Thoracic aorta (tissue), 2 donors: ENCODE data around the gene SCAANT1. TPM values are rescaled to one million over a fixed set of nuclear protein-coding genes. Genes with fewer than 3 reads are reported as not detected.

Experiments used
- ATAC-seq: fragments of 150-250 bp; one replicate; pipeline ENCODE4 v1.8.0; 2017; ENCODE audit warnings: low read depth; ENCODE audit not compliant: insufficient number of reproducible peaks, low FRiP score
- DNase-seq: peaks from one replicate; pipeline ENCODE4 v3.0.0-alpha.2; 2020; ENCODE audit warnings: low spot score
- H3K27ac ChIP-seq, 2 donors: fragments of 200-600 bp; sonication (generic); 1 replicate in 1 of 2; 2 replicates in 1 of 2; pipeline ENCODE4 v1.5.1; 2016; ENCODE audit warnings: mild to moderate bottlenecking in 2 of 2, moderate library complexity in 2 of 2
- H3K27me3 ChIP-seq: fragments of 200-600 bp; sonication (generic); replicated peaks from 2 replicates; pipeline ENCODE4 v1.6.0; 2016; ENCODE audit warnings: mild to moderate bottlenecking; ENCODE audit not compliant: insufficient read depth
- H3K36me3 ChIP-seq: fragments of 200-600 bp; sonication (generic); one replicate; pipeline ENCODE4 v1.5.1; 2016
- H3K4me1 ChIP-seq, 2 donors: fragments of 200-600 bp; sonication (generic); 1 replicate in 1 of 2; 2 replicates in 1 of 2; pipeline versions ENCODE4 v1.5.1 to v1.6.0; 2016; ENCODE audit warnings: low read depth in 2 of 2, mild to moderate bottlenecking in 1 of 2; ENCODE audit not compliant: control insufficient read depth in 1 of 2
- H3K4me3 ChIP-seq: fragments of 200-600 bp; sonication (generic); 2 replicates; pipeline ENCODE4 v1.5.1; 2016; ENCODE audit warnings: mild to moderate bottlenecking
- H3K9me3 ChIP-seq: fragments of 200-600 bp; sonication (generic); 2 replicates; pipeline ENCODE4 v1.5.1; 2016
- total RNA-seq, 2 donors: library from RNA; depleted of rRNA; stranded (reverse); fragments of >200 nt; gene quantifications; one replicate each; pipeline versions ENCODE4 v1.1.0 to v1.2.3, GENCODE V29; 2016
- TF ChIP-seq, protein P1 (sequence below): fragments of 200-600 bp; sonication (generic); IDR thresholded peaks from one replicate; pipeline ENCODE4 v1.5.1; 2019; ENCODE audit warnings: antibody characterized with exemption

SCAANT1 gene
- total RNA-seq, 2 donors from 2014 or later: not detected

DNA sequence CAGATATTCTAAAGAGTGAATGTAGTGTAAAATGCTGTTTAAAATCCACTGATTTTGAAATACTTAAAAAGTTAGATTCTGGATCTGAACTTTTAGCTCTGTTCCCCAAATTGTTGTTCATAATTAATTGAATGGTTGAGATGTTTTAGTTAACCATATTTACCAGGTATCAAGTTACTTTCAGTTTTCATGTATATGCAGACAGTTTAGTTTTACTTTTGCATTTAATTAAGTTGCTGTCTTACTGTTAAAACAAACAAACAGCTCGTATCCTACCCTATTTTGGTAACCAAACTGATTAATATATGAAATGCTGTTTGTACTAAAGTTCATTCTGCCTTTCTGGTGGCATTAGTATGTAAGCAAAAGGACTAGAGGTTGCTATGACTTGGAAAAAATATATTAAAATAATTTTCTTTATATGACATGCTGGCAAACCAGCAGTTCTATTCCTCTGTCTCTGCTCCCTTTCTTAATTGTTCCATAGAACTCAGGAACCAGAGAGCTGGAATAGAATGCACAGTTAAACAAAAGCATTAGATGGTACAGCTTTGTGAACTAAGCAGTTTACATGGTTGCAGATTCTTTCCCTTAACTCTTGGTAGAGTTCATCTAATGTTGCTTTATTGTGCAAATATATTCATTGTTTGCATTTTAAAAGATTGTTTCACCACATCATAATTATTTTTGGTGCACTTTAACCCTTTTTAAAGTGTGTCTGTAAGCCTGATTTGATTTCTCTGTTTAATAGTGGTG lies 39.5 kb upstream of the SCAANT1 start:
- TF ChIP-seq, protein P1, sequence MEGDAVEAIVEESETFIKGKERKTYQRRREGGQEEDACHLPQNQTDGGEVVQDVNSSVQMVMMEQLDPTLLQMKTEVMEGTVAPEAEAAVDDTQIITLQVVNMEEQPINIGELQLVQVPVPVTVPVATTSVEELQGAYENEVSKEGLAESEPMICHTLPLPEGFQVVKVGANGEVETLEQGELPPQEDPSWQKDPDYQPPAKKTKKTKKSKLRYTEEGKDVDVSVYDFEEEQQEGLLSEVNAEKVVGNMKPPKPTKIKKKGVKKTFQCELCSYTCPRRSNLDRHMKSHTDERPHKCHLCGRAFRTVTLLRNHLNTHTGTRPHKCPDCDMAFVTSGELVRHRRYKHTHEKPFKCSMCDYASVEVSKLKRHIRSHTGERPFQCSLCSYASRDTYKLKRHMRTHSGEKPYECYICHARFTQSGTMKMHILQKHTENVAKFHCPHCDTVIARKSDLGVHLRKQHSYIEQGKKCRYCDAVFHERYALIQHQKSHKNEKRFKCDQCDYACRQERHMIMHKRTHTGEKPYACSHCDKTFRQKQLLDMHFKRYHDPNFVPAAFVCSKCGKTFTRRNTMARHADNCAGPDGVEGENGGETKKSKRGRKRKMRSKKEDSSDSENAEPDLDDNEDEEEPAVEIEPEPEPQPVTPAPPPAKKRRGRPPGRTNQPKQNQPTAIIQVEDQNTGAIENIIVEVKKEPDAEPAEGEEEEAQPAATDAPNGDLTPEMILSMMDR: no peak
- Histone ChIP-seq H3K36me3 (peaks cover 5% of the 10 kb centered on the region), H3K4me1 (peaks cover 4 to 16% of the 10 kb centered on the region in 2 donors), H3K27me3 (no peaks in the 10 kb centered on the region), H3K4me3 (no peak overlapping the region), H3K27ac (no peak overlapping the region), H3K9me3 (no peaks in the 10 kb centered on the region)
- DNase-seq (no peak), ATAC-seq (no peak)

DNA sequence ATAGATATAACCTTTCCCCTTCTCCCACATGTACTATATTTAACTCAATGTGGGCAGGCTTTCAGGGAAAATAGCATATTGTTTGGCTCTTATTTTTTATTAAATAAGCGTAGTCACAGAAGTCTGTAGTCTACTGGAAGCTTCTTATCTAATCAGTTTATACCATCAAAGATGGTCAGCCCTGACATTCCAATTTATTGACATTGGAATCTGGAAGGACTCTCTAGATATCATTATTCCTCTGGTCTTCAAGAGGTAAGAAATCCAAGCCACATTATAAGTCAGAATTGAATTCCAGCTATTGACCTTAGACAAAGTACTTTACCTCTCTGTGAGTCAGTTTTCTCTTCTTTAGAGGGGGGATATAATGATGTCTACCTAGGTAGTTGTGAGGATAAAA lies 38.5 kb upstream of the SCAANT1 start:
- no peak for ATAC-seq
- peaks cover 4 to 16% of the 10 kb centered on the region in 2 donors for H3K4me1 ChIP-seq
- H3K36me3 ChIP-seq: peaks cover 5% of the 10 kb centered on the region
- no peaks in the 10 kb centered on the region for H3K27me3 ChIP-seq
- H3K27ac ChIP-seq: no peak overlapping the region
- H3K9me3 ChIP-seq: no peaks in the 10 kb centered on the region
- H3K4me3 ChIP-seq: no peak overlapping the region
- no peak for DNase-seq
- TF ChIP-seq, protein P1: no peak

DNA sequence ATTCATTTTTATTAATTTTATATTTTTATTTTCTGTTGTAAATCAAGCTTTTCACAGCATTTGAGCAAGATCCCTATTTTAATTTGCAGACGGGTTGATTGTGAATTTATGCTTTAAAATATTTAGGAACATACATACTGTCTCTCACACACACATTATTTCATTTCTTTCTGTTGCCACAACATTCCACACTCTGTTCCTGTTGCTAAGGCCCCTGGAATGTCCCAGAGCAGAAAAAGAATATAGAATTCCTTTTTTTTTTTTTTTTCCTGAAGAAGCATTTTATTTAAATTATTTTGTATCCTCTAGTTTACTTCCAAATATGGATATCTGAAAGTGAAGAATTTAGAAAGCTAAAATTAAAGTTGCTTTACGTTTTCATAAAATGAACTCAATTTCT lies 36.8 kb upstream of the SCAANT1 start:
- H3K4me1 ChIP-seq: peaks cover 4 to 20% of the 10 kb centered on the region in 2 donors
- peaks cover 3% of the 10 kb centered on the region for H3K36me3 ChIP-seq
- H3K27ac ChIP-seq: no peak overlapping the region
- no peaks in the 10 kb centered on the region for H3K9me3 ChIP-seq
- no peaks in the 10 kb centered on the region for H3K27me3 ChIP-seq
- H3K4me3 ChIP-seq: no peak overlapping the region
- ATAC-seq (no peak), DNase-seq (no peak)
- TF ChIP-seq, protein P1: no peak

DNA sequence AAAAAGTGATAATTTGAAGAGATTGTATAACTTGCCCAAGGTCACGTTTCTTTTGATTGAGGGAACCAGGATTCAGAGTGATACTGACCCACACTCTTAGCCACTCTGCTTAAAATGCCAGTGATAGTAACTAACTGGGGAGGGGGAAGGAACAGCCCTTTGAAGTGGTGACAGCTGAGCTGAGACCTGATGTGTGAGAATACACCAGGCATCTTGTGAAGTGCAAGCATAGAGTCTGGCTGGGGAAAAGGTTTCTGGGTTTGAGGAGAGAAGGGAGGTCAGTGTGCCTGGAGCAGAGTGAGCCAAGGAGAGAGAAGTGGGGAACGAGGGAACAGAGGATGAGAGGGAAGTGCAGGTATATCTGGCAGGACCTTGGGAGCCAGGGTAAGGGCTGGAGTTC lies 35.4 kb upstream of the SCAANT1 start:
- ATAC-seq (no peak), DNase-seq (no peak)
- Histone ChIP-seq H3K4me1 (peaks cover 4 to 20% of the 10 kb centered on the region in 2 donors), H3K4me3 (no peak overlapping the region), H3K27ac (no peak overlapping the region), H3K36me3 (no peaks in the 10 kb centered on the region), H3K27me3 (no peaks in the 10 kb centered on the region), H3K9me3 (no peaks in the 10 kb centered on the region)
- TF ChIP-seq, protein P1: no peak

DNA sequence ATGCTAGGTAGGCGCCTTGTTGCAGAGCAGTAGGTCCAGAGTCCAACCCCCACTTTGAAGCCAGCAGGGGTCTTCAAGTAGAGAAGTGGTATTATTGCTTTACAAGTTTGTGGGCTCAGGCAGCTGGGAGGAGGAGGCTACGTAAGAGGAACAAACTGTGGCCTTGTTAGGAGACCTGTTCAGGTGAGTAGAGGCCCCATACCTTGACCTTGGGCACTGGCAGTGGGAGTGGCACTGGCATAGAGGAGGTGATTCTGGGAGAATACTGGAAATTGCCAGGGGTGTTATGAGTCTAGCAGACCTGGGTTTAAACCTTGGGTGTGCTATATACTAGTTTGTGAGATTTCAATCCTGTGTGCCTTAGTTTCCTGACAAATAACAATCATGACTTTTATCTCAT lies 34.6 kb upstream of the SCAANT1 start:
- Histone ChIP-seq H3K4me1 (peaks cover 4 to 20% of the 10 kb centered on the region in 2 donors), H3K27me3 (no peaks in the 10 kb centered on the region), H3K36me3 (no peaks in the 10 kb centered on the region), H3K27ac (no peak overlapping the region), H3K9me3 (no peaks in the 10 kb centered on the region), H3K4me3 (no peak overlapping the region)
- ATAC-seq: no peak
- TF ChIP-seq, protein P1: no peak
- DNase-seq: no peak
